ENCODE measurements around the gene RUSC1. TPM values are rescaled to one million over a fixed set of nuclear protein-coding genes. Genes with fewer than 3 reads are reported as not detected.

Gene RUSC1
- total RNA-seq, 1 donor from 2014 or later: 30.1 TPM

DNA sequence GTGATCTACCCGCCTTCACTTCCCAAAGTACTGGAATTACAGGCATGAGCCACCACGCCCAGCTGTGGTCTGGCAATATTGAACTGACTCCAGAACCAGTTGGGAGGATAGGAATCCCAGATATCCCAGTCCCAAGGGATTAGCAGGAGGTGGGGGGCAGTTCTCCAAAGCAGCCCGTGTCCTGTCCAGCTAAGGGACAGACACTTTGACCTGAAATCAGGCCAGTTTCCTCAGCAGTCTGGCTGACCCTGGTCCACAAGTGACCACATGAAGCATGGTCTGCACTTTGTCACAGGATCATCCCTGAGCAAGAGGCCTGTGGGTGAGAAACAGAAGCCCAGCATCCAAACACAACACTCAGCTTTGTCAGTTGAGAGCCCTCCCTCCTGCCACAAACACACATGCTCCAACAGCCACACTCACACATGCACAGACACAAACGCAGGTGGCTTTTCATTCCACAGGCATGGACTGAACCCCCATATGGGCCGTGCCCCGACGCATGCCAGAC is 14.8 kb upstream of the RUSC1 start:
- peaks cover 23% of the 10 kb centered on the region for H3K36me3 Mint-ChIP-seq (ENCODE audit: low read depth)
- intact Hi-C loops (cut with micrococcal nuclease): loop anchor here (5.0 kb wide), 1 partner anchor 114 kb away; no protein-coding TSS in a partner anchor

DNA sequence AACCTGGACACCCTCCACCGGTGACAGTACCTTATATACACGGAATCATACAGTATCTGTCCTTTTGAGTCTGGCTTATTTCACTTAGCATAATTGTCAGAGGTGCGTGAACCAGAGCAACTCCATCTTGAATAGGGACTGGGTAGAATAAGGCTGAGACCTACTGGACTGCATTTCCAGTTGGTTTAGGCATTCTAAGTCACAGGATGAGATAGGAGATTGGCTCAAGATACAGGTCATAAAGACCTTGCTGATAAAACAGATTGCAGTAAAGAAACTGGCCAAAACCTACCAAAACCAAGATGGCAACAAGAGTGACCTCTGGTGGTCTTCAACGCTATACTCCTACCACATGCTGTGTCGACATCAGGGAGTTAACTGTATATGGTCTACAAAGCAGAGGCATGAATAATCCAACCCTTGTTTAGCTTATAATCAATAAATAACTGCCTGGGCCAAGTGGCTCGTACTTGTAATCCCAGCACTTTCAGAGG is 13.4 kb upstream of the RUSC1 start:
- Mint-ChIP-seq H3K4me3 (peak overlapping the region; percentile 34), H3K4me1 (peaks cover 30% of the 10 kb centered on the region), H3K36me3 (ENCODE audit: low read depth) (peaks cover 35% of the 10 kb centered on the region), H3K9me3 (no peaks in the 10 kb centered on the region), H3K27ac (peak overlapping the region; percentile 92), H3K27me3 (no peaks in the 10 kb centered on the region)
- intact Hi-C loops (cut with micrococcal nuclease): loop anchor here (5.0 kb wide), 1 partner anchor 115 kb away; no protein-coding TSS in a partner anchor
- DNase-seq: no peak

More for the DNA sequence above, 14.8 kb upstream of the RUSC1 start:
- H3K27me3 Mint-ChIP-seq: no peaks in the 10 kb centered on the region
- no peak overlapping the region for H3K4me3 Mint-ChIP-seq
- no peak for DNase-seq
- H3K9me3 Mint-ChIP-seq: no peaks in the 10 kb centered on the region
- peaks cover 21% of the 10 kb centered on the region for H3K4me1 Mint-ChIP-seq
- H3K27ac Mint-ChIP-seq: peak overlapping the region; percentile 74

DNA sequence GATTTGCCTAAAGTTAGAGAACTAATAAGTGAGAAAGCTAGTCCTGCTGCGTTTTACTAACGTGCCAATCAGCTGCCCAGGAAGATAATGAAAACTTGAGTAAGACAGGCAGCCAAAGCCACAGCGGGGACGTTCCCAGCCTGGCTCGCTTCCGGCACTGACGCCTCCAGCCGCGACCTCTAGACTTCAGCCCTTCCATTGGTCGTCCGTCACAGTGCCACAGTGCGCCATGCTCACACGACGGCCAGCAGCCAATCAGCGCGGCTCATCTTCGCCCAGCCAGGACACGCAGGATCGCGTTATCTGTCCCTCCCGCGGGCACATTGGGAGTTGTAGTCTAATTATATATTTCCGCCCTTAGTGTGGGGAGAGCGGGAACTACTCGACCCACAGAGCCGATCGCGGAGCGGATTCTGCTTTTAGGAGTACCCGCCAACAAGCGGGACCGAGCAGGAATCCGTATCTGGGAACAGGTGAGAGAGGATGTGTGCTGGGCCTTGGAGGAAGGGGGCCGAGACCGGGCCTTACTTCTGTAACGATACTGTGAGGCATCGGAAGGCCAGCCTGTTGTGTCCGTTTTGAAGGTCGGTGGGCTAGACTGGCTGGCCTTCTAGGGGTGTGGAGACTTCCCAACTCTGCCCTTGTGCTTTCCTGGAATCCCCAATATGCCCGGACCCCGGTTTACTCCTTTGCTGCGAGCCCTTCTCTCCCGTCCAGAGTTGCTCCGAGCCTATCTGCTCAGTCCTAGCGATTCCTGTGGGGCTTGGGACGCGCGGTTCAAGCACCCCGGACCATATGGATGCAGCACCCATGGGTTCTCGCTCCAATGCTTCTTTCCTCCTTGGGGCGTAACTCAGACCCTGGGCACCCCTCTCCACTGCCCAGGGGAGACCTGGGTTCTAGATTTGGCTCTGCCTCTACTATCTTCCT is 11.9 kb upstream of the RUSC1 start, which contains the start of gene FDPS:
Gene FDPS, plus strand, starts transcription at position 374 of the 930 bp plus-strand sequence. CDS start 924 bp downstream, outside the sequence.
- Mint-ChIP-seq H3K4me1 (peaks cover 39% of the 10 kb centered on the region), H3K9me3 (no peaks in the 10 kb centered on the region), H3K4me3 (peak within 1 kb of the TSS; percentile 99), H3K36me3 (ENCODE audit: low read depth) (peaks cover 45% of the 10 kb centered on the region), H3K27ac (peak within 1 kb of the TSS; percentile 92), H3K27me3 (no peaks in the 10 kb centered on the region)
- peak; percentile 99 for DNase-seq
- intact Hi-C loops (cut with micrococcal nuclease): loop anchor here (1.0 to 5.0 kb wide), 5 partner anchors 15 to 116 kb away; partner anchors contain the start of gene SCAMP3

DNA sequence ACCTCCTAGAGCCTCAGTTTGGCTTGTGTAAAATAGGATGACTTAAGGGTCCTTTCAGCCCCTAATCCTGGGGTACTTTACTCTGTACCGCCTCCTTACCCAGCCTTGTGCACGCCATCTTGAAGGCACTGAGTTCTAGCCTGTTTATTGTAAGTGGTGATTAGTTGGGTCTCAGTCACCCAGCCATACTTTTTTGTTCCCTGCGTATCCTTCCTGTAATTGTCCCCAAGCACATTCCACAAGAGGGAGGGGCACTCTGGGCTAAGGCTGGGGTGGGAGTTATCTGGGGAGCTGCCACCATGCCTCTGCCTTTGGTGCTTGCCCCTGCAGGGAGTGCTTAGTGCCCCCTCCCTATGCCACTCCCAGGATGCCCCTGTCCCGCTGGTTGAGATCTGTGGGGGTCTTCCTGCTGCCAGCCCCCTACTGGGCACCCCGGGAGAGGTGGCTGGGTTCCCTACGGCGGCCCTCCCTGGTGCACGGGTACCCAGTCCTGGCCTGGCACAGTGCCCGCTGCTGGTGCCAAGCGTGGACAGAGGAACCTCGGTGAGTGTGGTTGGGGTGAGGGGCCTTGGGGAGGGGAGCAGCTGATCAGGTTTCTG is 11.2 kb upstream of the RUSC1 start:
- DNase-seq: peak; percentile 65
- peak overlapping the region; percentile 92 for H3K27ac Mint-ChIP-seq

DNA sequence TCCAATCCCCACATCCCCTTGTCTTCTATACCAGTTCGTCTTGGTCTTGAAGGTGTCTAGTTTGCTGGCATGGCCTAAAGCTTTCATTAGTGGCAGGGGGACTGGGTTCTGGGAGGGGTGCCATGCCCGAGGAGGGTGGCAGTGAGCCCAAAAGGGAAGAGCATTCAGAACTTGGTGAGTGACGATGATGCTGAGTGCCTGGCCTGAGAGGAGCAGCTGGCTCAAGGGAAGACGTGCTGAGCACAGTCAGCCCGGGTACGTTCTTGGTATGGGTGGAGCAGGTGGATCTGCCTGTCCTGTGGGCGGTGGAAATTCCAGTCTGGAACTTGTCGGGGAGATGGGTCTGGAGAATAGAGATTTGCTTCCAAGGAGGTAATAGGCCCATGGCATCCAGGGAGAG is 7.4 kb upstream of the RUSC1 start:
- Mint-ChIP-seq H3K27ac (peak overlapping the region; percentile 36), H3K4me3 (no peak overlapping the region), H3K4me1 (peaks cover 36% of the 10 kb centered on the region), H3K9me3 (no peaks in the 10 kb centered on the region), H3K27me3 (no peaks in the 10 kb centered on the region), H3K36me3 (ENCODE audit: low read depth) (peaks cover 73% of the 10 kb centered on the region)
- intact Hi-C loops (cut with micrococcal nuclease): no loop called here
- no peak for DNase-seq

More for the DNA sequence above, 11.2 kb upstream of the RUSC1 start:
- intact Hi-C loops (cut with micrococcal nuclease): loop anchor here (2.0 to 5.0 kb wide), 2 partner anchors 59 to 117 kb away; no protein-coding TSS in a partner anchor
- H3K4me1 Mint-ChIP-seq: peaks cover 39% of the 10 kb centered on the region
- no peaks in the 10 kb centered on the region for H3K27me3 Mint-ChIP-seq
- no peaks in the 10 kb centered on the region for H3K9me3 Mint-ChIP-seq
- peaks cover 48% of the 10 kb centered on the region for H3K36me3 Mint-ChIP-seq (ENCODE audit: low read depth)
- peak overlapping the region; percentile 99 for H3K4me3 Mint-ChIP-seq

DNA sequence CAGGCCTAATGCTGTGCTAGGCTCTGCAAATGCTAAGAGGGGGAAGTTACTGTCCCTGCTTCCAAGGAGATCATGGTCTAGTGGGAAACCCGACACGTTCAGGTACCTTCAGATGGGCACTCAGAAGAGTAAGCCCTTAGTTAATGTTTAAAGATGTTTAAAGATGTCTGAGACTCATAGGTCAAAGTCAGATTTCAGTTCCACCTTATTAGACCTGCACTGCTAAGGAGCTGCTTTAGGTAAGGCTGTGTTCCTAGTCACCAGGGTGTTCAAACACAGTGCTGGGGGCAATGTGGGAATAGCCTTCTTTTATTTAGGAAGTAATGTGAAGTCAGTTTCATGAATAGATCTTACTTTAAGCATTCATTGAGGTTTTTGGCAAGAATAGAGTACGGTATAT is 3.8 kb upstream of the RUSC1 start:
- no peak overlapping the region for H3K27ac Mint-ChIP-seq
- intact Hi-C loops (cut with micrococcal nuclease): no loop called here
- no peaks in the 10 kb centered on the region for H3K9me3 Mint-ChIP-seq
- H3K27me3 Mint-ChIP-seq: no peaks in the 10 kb centered on the region
- H3K36me3 Mint-ChIP-seq (ENCODE audit: low read depth): peaks cover 59% of the 10 kb centered on the region
- DNase-seq: no peak
- H3K4me3 Mint-ChIP-seq: no peak overlapping the region
- peaks cover 33% of the 10 kb centered on the region for H3K4me1 Mint-ChIP-seq

DNA sequence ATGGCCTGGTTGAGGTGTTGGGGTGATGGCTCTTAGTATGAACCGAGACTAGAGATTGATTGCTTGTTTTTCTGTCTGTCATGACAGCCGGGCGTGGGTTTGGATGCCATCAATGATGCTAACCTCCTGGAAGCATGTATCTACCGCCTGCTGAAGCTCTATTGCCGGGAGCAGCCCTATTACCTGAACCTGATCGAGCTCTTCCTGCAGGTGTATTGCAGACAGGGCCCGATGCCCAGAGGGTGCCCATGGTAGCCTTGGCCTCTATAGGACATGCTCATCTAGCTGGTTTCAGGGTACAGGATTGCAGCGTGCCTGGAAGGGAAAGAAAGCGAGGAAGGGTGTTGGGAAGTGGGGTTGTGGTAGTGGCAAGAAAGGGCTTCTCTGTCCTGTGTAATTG is 2.6 kb upstream of the RUSC1 start:
- intact Hi-C loops (cut with micrococcal nuclease): no loop called here
- Mint-ChIP-seq H3K36me3 (ENCODE audit: low read depth) (peaks cover 54% of the 10 kb centered on the region), H3K4me3 (no peak overlapping the region), H3K27ac (no peak overlapping the region), H3K4me1 (peaks cover 32% of the 10 kb centered on the region), H3K9me3 (no peaks in the 10 kb centered on the region), H3K27me3 (no peaks in the 10 kb centered on the region)
- no peak for DNase-seq

DNA sequence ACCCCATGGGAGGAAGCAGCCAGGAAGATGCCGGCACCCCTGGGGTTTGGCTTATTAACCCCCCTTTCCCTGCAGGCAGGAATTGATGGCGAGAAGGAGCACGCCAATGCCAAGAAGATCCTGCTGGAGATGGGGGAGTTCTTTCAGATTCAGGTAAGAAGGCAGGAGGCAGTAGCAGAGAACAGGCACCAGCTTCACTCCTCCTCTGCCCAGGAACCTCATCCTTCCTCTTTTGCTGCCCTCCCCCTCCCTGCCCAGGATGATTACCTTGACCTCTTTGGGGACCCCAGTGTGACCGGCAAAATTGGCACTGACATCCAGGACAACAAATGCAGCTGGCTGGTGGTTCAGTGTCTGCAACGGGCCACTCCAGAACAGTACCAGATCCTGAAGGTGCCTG is 1.2 kb upstream of the RUSC1 start:
- H3K4me3 Mint-ChIP-seq: no peak overlapping the region
- no peak for DNase-seq
- peaks cover 45% of the 10 kb centered on the region for H3K36me3 Mint-ChIP-seq (ENCODE audit: low read depth)
- no peaks in the 10 kb centered on the region for H3K27me3 Mint-ChIP-seq
- peaks cover 26% of the 10 kb centered on the region for H3K4me1 Mint-ChIP-seq
- no peaks in the 10 kb centered on the region for H3K9me3 Mint-ChIP-seq
- H3K27ac Mint-ChIP-seq: no peak overlapping the region
- intact Hi-C loops (cut with micrococcal nuclease): no loop called here

DNA sequence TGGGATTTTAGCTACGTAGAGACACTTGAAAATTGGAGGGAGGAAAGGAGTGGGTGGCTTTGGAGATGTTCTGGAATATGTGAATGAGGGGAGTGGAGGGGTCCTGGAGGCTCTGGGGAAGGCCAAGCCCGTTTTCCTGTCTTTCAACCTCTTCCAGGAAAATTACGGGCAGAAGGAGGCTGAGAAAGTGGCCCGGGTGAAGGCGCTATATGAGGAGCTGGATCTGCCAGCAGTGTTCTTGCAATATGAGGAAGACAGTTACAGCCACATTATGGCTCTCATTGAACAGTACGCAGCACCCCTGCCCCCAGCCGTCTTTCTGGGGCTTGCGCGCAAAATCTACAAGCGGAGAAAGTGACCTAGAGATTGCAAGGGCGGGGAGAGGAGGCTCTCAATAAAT is 442 bp upstream of the RUSC1 start:
- DNase-seq: no peak
- Mint-ChIP-seq H3K4me1 (peaks cover 28% of the 10 kb centered on the region), H3K4me3 (peak overlapping the region; percentile 80), H3K9me3 (no peaks in the 10 kb centered on the region), H3K27ac (no peak overlapping the region), H3K27me3 (no peaks in the 10 kb centered on the region), H3K36me3 (ENCODE audit: low read depth) (peaks cover 39% of the 10 kb centered on the region)
- intact Hi-C loops (cut with micrococcal nuclease): loop anchor here (5.0 to 10.0 kb wide), 5 partner anchors 113 to 427 kb away; partner anchors contain the start of genes CKS1B, KRTCAP2, MTX1 and SHC1

DNA sequence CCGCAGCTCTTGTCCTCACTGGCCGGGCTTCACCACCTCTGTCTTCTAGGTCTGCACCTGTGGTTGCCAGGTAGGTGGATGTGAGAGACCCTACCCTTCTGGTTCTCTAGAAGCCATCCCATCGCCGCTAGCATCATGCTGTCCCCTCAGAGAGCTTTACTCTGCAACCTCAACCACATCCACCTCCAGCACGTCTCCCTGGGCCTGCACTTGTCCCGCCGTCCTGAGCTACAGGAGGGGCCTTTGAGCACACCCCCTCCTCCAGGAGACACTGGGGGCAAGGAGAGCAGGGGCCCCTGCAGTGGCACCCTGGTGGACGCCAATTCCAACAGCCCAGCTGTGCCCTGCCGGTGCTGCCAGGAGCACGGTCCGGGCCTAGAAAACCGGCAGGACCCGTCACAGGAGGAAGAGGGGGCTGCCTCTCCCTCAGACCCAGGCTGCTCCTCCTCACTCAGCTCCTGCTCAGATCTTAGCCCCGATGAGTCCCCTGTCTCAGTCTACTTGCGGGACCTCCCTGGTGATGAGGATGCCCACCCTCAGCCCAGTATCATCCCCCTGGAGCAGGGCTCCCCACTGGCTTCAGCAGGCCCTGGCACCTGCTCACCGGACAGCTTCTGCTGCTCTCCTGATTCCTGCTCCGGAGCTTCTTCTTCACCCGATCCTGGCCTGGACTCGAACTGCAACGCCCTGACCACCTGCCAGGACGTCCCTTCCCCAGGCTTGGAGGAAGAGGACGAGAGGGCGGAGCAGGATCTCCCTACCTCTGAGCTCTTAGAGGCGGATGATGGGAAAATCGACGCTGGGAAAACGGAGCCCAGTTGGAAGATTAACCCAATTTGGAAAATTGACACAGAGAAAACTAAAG is 1.2 kb downstream of the RUSC1 start:
- intact Hi-C loops (cut with micrococcal nuclease): loop anchor here (5.0 to 10.0 kb wide), 5 partner anchors 115 to 425 kb away; partner anchors contain the start of genes CKS1B, KRTCAP2, MTX1 and SHC1
- Mint-ChIP-seq H3K27ac (peak overlapping the region; percentile 25), H3K4me3 (peak overlapping the region; percentile 91), H3K36me3 (ENCODE audit: low read depth) (peaks cover 31% of the 10 kb centered on the region), H3K9me3 (no peaks in the 10 kb centered on the region), H3K27me3 (no peaks in the 10 kb centered on the region), H3K4me1 (peaks cover 37% of the 10 kb centered on the region)
- no peak for DNase-seq

DNA sequence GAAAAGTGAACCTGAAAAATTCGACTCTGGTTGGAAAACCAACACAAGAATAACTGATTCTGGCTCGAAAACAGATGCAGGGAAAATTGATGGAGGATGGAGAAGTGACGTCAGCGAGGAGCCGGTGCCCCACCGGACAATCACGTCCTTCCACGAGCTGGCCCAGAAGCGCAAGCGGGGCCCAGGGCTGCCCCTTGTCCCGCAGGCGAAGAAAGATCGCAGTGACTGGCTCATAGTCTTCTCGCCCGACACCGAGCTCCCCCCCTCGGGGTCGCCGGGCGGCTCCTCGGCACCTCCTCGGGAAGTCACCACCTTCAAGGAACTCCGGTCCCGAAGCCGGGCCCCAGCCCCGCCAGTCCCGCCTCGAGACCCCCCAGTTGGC is 1.9 kb downstream of the RUSC1 start:
- peak overlapping the region; percentile 15 for H3K27ac Mint-ChIP-seq

DNA sequence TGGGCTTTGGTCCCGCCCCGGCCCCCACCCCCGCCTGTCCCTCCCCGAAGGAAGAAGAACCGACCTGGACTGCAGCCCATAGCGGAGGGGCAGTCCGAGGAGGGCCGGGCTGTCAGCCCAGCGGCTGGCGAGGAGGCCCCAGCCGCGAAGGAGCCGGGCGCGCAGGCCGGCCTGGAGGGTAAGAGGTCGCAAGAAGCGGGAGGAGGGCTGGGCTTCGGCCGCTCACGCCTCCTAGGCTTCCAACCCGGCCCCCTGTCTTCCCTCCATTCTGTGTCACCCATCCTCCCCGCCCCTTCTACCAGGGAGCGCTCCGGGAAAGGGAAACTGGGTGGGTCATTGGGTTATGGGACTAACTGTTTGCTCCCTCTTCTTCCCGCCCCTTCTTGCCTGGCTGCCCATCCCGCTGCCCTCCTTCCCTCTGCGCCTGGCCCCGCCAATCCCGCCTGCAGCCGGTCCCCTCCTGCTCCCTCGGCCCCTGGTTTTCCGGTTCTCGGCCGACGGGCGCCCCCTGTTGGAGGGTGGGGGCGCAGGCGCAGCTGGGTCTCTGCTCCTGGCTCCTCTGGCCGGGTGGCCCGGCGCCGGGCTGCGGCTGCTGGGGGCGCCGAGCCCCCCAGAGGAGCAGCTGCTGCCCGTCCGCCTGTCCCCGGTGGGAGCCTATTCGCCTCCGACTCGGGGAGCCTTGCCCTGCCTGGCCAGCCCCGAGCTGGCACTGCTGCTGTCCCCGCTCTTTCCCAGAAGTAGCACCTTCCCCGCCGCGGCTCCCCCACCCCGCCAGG is 2.4 kb downstream of the RUSC1 start:
- DNase-seq: peak; percentile 97
- H3K9me3 Mint-ChIP-seq: no peaks in the 10 kb centered on the region
- H3K4me1 Mint-ChIP-seq: peaks cover 36% of the 10 kb centered on the region
- intact Hi-C loops (cut with micrococcal nuclease): loop anchor here (1.0 to 10.0 kb wide), 10 partner anchors 15 to 424 kb away; partner anchors contain the start of genes CKS1B, ENTREP3, FDPS and HCN3
- H3K27ac Mint-ChIP-seq: peak overlapping the region; percentile 58
- peaks cover 26% of the 10 kb centered on the region for H3K36me3 Mint-ChIP-seq (ENCODE audit: low read depth)
- peak overlapping the region; percentile 91 for H3K4me3 Mint-ChIP-seq
- H3K27me3 Mint-ChIP-seq: no peaks in the 10 kb centered on the region

More for the DNA sequence above, 1.9 kb downstream of the RUSC1 start:
- Mint-ChIP-seq H3K4me3 (peak overlapping the region; percentile 91), H3K27me3 (no peaks in the 10 kb centered on the region), H3K4me1 (peaks cover 35% of the 10 kb centered on the region), H3K9me3 (no peaks in the 10 kb centered on the region), H3K36me3 (ENCODE audit: low read depth) (peaks cover 29% of the 10 kb centered on the region)
- peak; percentile 75 for DNase-seq
- intact Hi-C loops (cut with micrococcal nuclease): loop anchor here (5.0 to 10.0 kb wide), 5 partner anchors 115 to 425 kb away; partner anchors contain the start of genes CKS1B, KRTCAP2, MTX1 and SHC1

Data from activated CD4-positive, alpha-beta T cell treated with anti-CD3 and anti-CD28 coated beads, Interleukin-2, amount 10 ng/mL, durations not matched to agents 24 days and 14 days (primary cell).